Measurements from ENCODE around the gene STAT5A. TPM values are rescaled to one million over a fixed set of nuclear protein-coding genes. Genes with fewer than 3 reads are reported as not detected.

STAT5A gene
- total and polyA plus RNA-seq, 9 of the 15 experiments (the other 6 are each of a cell fraction or from before 2014, with no cell fraction given): 79.9 to 415 (median 196) TPM

- 0 out of 2 replicates have a peak, but pooled peaks have one; percentile 18 for TF ChIP-seq HBP1 (CRISPR knock-in tag; IDR thresholded peaks at IDR 0.05)
- no peak for TF ChIP-seq ETV5 (CRISPR knock-in tag; IDR thresholded peaks at IDR 0.05; ENCODE audit: low read depth)
- TF ChIP-seq, protein P1, sequence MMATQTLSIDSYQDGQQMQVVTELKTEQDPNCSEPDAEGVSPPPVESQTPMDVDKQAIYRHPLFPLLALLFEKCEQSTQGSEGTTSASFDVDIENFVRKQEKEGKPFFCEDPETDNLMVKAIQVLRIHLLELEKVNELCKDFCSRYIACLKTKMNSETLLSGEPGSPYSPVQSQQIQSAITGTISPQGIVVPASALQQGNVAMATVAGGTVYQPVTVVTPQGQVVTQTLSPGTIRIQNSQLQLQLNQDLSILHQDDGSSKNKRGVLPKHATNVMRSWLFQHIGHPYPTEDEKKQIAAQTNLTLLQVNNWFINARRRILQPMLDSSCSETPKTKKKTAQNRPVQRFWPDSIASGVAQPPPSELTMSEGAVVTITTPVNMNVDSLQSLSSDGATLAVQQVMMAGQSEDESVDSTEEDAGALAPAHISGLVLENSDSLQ (IDR thresholded peaks at IDR 0.05): peak; percentile 61
- TF ChIP-seq, protein P2, sequence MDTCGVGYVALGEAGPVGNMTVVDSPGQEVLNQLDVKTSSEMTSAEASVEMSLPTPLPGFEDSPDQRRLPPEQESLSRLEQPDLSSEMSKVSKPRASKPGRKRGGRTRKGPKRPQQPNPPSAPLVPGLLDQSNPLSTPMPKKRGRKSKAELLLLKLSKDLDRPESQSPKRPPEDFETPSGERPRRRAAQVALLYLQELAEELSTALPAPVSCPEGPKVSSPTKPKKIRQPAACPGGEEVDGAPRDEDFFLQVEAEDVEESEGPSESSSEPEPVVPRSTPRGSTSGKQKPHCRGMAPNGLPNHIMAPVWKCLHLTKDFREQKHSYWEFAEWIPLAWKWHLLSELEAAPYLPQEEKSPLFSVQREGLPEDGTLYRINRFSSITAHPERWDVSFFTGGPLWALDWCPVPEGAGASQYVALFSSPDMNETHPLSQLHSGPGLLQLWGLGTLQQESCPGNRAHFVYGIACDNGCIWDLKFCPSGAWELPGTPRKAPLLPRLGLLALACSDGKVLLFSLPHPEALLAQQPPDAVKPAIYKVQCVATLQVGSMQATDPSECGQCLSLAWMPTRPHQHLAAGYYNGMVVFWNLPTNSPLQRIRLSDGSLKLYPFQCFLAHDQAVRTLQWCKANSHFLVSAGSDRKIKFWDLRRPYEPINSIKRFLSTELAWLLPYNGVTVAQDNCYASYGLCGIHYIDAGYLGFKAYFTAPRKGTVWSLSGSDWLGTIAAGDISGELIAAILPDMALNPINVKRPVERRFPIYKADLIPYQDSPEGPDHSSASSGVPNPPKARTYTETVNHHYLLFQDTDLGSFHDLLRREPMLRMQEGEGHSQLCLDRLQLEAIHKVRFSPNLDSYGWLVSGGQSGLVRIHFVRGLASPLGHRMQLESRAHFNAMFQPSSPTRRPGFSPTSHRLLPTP (IDR thresholded peaks at IDR 0.05; ENCODE audit: borderline replicate concordance, extremely low read depth, insufficient read length): no peak
- peak; percentile 28 for TF ChIP-seq TCF3 (CRISPR knock-in tag; IDR thresholded peaks at IDR 0.05)
- TF ChIP-seq TCFL5 (CRISPR knock-in tag; conservative IDR thresholded peaks at IDR 0.05): no peak
- peak; percentile 52 for TF ChIP-seq POLR2A (conservative IDR thresholded peaks at IDR 0.05)
- TF ChIP-seq SETDB1 (IDR thresholded peaks at IDR 0.05; ENCODE audit: low read length): no peak
- peak; percentile 80; the same call in 1 of the 2 replicates for TF ChIP-seq ZNF766 (CRISPR knock-in tag; conservative IDR thresholded peaks at IDR 0.05)
- 0 out of 2 replicates have a peak, but pooled peaks have one; percentile 26 for TF ChIP-seq POLR2H (tag; IDR thresholded peaks at IDR 0.05; ENCODE audit: low read depth)
- TF ChIP-seq VEZF1 (CRISPR knock-in tag; IDR thresholded peaks at IDR 0.05): peak; percentile 38; the same call in 1 of the 2 replicates
- no peak for TF ChIP-seq ARID2 (IDR thresholded peaks at IDR 0.05)
- TF ChIP-seq ERF (CRISPR knock-in tag; IDR thresholded peaks at IDR 0.05): no peak
- no peak for TF ChIP-seq PYGO2 (tag; IDR thresholded peaks at IDR 0.05)
- TF ChIP-seq NR0B1 (IDR thresholded peaks at IDR 0.05; ENCODE audit: partially characterized antibody): no peak
- no peak for TF ChIP-seq NFYB (IDR thresholded peaks at IDR 0.05; ENCODE audit: extremely low read depth, insufficient read length)
- TF ChIP-seq NCOA2 (IDR thresholded peaks at IDR 0.05; ENCODE audit: partially characterized antibody in 2 of 2): no peak
- TF ChIP-seq CXXC5 (CRISPR knock-in tag; IDR thresholded peaks at IDR 0.05): peak; percentile 59
- TF ChIP-seq GTF2B (IDR thresholded peaks at IDR 0.05; ENCODE audit: extremely low read depth, insufficient read length): no peak
These were observed 29.1 kb downstream of the STAT5A start (continued) for GRCh38 chr17:42317266-42317845.

Data from K562 (cell line).